ENCODE measurements around the gene CDA.

DNA sequence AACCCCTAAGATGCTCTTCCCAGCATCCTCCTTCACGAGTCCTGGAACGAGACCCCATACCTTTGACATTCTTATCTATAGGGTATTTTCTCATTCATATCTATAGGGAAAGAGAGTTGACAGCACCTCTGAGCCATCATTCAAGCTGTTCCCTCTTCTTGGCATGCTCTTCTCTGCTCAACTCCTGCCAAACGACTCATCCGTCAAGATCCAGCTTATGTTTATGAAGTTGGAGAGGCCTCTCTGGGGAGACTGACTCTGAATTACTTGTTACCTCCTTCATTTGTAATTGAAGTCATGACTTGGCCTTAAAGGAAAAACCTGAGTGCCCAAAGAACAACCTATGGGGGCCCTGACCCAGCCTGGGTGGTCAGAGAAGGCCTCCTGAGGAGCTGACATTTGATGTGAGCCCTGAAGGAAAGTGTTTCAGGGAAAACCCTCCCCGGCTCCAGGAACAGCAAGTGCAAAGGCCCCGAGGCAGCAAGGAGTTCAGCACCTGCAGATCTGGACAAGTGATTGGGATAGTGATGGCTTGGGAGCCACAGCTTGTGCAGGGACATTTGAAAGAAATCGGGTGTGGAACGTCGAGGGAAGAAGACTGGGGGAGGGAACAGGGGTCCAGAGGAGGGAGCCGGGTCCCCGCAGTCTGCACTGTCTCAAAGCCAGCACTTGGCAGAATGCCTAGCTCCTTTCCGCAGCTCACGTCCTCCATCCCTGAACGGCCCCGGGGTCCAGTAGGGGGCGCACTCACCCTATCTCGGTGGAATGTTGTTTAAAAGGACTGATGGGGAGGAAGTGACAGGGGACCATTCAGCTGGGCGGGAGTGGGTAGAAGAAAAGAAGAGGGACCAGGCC lies 14.0 kb upstream of the CDA start:
- TF ChIP-seq, protein P1, sequence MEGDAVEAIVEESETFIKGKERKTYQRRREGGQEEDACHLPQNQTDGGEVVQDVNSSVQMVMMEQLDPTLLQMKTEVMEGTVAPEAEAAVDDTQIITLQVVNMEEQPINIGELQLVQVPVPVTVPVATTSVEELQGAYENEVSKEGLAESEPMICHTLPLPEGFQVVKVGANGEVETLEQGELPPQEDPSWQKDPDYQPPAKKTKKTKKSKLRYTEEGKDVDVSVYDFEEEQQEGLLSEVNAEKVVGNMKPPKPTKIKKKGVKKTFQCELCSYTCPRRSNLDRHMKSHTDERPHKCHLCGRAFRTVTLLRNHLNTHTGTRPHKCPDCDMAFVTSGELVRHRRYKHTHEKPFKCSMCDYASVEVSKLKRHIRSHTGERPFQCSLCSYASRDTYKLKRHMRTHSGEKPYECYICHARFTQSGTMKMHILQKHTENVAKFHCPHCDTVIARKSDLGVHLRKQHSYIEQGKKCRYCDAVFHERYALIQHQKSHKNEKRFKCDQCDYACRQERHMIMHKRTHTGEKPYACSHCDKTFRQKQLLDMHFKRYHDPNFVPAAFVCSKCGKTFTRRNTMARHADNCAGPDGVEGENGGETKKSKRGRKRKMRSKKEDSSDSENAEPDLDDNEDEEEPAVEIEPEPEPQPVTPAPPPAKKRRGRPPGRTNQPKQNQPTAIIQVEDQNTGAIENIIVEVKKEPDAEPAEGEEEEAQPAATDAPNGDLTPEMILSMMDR (IDR thresholded peaks at IDR 0.05), result peak; percentile 46 to 61 (median 49)
- no peak for TF ChIP-seq POLR2A (IDR thresholded peaks at IDR 0.05)
